Endothelial cell of umbilical vein (primary cell): Measurements from ENCODE around the gene PRUNE1. TPM values are rescaled to one million over a fixed set of nuclear protein-coding genes. Genes with fewer than 3 reads are reported as not detected.

Source experiments
- BruUV-seq: library from RNA; stranded (reverse); fragments of 400-500 nt; replicated peaks from 2 replicates; lab custom pipeline; 2021; lab: Mats Ljungman, UMichigan
- CTCF ChIA-PET: fragments of 300-600, 350-600 bp; sonication (Branson Sonifier 250); formaldehyde crosslinking; loops from one replicate; lab custom pipeline; 2021; ENCODE audit warnings: antibody characterized with exemption, inconsistent platforms; lab: Charles Lee
- POLR2A ChIA-PET: fragments of 300-600, 350-600 bp; sonication (Branson Sonifier 250); formaldehyde crosslinking; loops from one replicate; lab custom pipeline; 2021; ENCODE audit warnings: antibody characterized with exemption, inconsistent platforms; lab: Charles Lee
- DNase-seq: peaks from one replicate; pipeline ENCODE4 v3.0.0-alpha.2; 2011; ENCODE audit warnings: low read depth, low spot score
- FAIRE-seq: peaks from 2 replicates; lab custom pipeline; 2011; peaks lifted over from hg19 to GRCh38; lab: Jason Lieb, UNC
- H2AFZ ChIP-seq: 2 replicates; pipeline ENCODE4 v1.6.0; 2012; ENCODE audit warnings: low read depth, low read length, control low read depth, inconsistent platforms
- H3K27ac ChIP-seq: 2 replicates; pipeline ENCODE4 v1.5.1; 2011; ENCODE audit warnings: low read depth, mild to moderate bottlenecking, control low read depth, low read length, moderate library complexity; ENCODE audit not compliant: insufficient read depth
- H3K27me3 ChIP-seq, 2 experiments: 2 replicates each; pipeline versions ENCODE4 v1.6.0 to v1.6.1; 2011; ENCODE audit warnings: low read length in 2 of 2, mixed read lengths in 1 of 2; ENCODE audit not compliant: control insufficient read depth in 2 of 2, insufficient read depth in 2 of 2
- H3K36me3 ChIP-seq, 2 experiments: 2 replicates in 1 of 2; 3 replicates in 1 of 2; pipeline ENCODE4 v1.5.1; 2011; ENCODE audit warnings: low read length in 2 of 2, mild to moderate bottlenecking in 1 of 2, moderate library complexity in 1 of 2; ENCODE audit not compliant: control insufficient read depth in 2 of 2, insufficient read depth in 2 of 2; ENCODE audit errors: extremely low read depth in 1 of 2
- H3K4me1 ChIP-seq: 3 replicates; pipeline ENCODE4 v1.5.1; 2011; ENCODE audit warnings: mild to moderate bottlenecking, low read length; ENCODE audit not compliant: control insufficient read depth, insufficient read depth; ENCODE audit errors: extremely low read depth
- H3K4me2 ChIP-seq: 2 replicates; pipeline ENCODE4 v1.6.1; 2011; ENCODE audit warnings: low read length, control low read depth, mixed read lengths; ENCODE audit not compliant: insufficient read depth
- H3K4me3 ChIP-seq, 3 experiments: fragments of 200-600 bp in 1 of 3; sonication (generic), shearing (Covaris generic) in 1 of 3; replicated peaks in 1 of 3; 2 replicates each; pipeline ENCODE4 v1.5.1; 2011 to 2016; ENCODE audit warnings: control low read depth in 3 of 3, low read length in 3 of 3, mild to moderate bottlenecking in 2 of 3, inconsistent platforms in 1 of 3, low read depth in 1 of 3, moderate library complexity in 1 of 3; ENCODE audit not compliant: insufficient read depth in 1 of 3
- H3K79me2 ChIP-seq: 2 replicates; pipeline ENCODE4 v1.6.0; 2012; ENCODE audit warnings: low read length, inconsistent platforms; ENCODE audit not compliant: control insufficient read depth, insufficient read depth
- H3K9ac ChIP-seq: replicated peaks from 2 replicates; pipeline ENCODE3; 2011; ENCODE audit warnings: low read length, control low read depth; ENCODE audit not compliant: insufficient read depth; ENCODE audit errors: extremely low read depth
- H3K9me1 ChIP-seq: replicated peaks from 3 replicates; pipeline ENCODE4 v1.6.0; 2011; ENCODE audit warnings: mild to moderate bottlenecking, low read length; ENCODE audit not compliant: control insufficient read depth, insufficient read depth; ENCODE audit errors: extremely low read depth
- H3K9me3 ChIP-seq: replicated peaks from 2 replicates; pipeline ENCODE4 v1.5.1; 2012; ENCODE audit warnings: low read length, inconsistent platforms; ENCODE audit not compliant: control insufficient read depth, insufficient read depth
- H4K20me1 ChIP-seq: replicated peaks from 2 replicates; pipeline ENCODE3; 2011; ENCODE audit warnings: mild to moderate bottlenecking, low read length; ENCODE audit not compliant: control insufficient read depth, insufficient read depth; ENCODE audit errors: extremely low read depth
- EZH2 ChIP-seq: IDR thresholded peaks from 2 replicates; pipeline ENCODE4 v1.6.1; 2012; ENCODE audit warnings: borderline replicate concordance, low read depth, mild to moderate bottlenecking, moderate library complexity, low read length, inconsistent platforms; ENCODE audit not compliant: severe bottlenecking
- FOS ChIP-seq: IDR thresholded peaks from 2 replicates; pipeline ENCODE4 v1.6.1; 2011; ENCODE audit warnings: mild to moderate bottlenecking, low read length, moderate library complexity, borderline replicate concordance; ENCODE audit not compliant: insufficient read depth
- GATA2 ChIP-seq: IDR thresholded peaks from 2 replicates; pipeline ENCODE4 v1.7.0; 2011; ENCODE audit warnings: low read depth, mild to moderate bottlenecking, moderate library complexity, mixed read lengths, low read length; ENCODE audit not compliant: insufficient read length, insufficient read depth
- JUN ChIP-seq: IDR thresholded peaks from 2 replicates; pipeline ENCODE4 v1.6.1; 2011; ENCODE audit warnings: borderline replicate concordance, low read depth; ENCODE audit not compliant: insufficient read length, insufficient read depth
- MYC ChIP-seq: IDR thresholded peaks from one replicate; pipeline ENCODE4 v1.6.1; 2011; ENCODE audit warnings: mild to moderate bottlenecking, low read depth, low read length
- POLR2A ChIP-seq: IDR thresholded peaks from 2 replicates; pipeline ENCODE4 v1.6.1; 2012; ENCODE audit warnings: low read depth, mild to moderate bottlenecking, control low read depth, low read length
- POLR2AphosphoS5 ChIP-seq: IDR thresholded peaks from 2 replicates; pipeline ENCODE4 v1.6.1; 2012; ENCODE audit warnings: low read depth, mild to moderate bottlenecking, control low read depth, low read length, moderate library complexity; ENCODE audit not compliant: insufficient read depth
- dilution Hi-C: fragments of 300-500 bp; cut with MboI; formaldehyde crosslinking; loops from one replicate; pipeline ENCODE4 v1.15.0; 2019; ENCODE audit warnings: low sequenced_read_pairs; ENCODE audit not compliant: extremely low pct_ligation_motif_present
- intact Hi-C: fragments of 100-400 bp; cut with micrococcal nuclease; formaldehyde crosslinking; loops from one replicate; pipeline ENCODE4 v1.10.0; 2022
- polyA plus RNA-seq, 4 experiments: library from polyadenylated mRNA; depleted of rRNA in 3 of 4; stranded (reverse) in 3 of 4; unstranded in 1 of 4; fragments of >200 nt; gene quantifications; 2 replicates each; pipeline versions ENCODE4 v1.2.1 to v1.2.3, GENCODE V29; 2011 to 2012; ENCODE audit warnings: missing spikeins in 1 of 4
- total RNA-seq: library from RNA; stranded (reverse); gene quantifications from 2 replicates; pipeline ENCODE4 v1.2.3, GENCODE V29; 2021
- TF ChIP-seq, protein P1 (sequence below): IDR thresholded peaks from 2 replicates; pipeline ENCODE4 v1.6.1; 2011; ENCODE audit not compliant: insufficient read depth, insufficient read length
- TF ChIP-seq, protein P2 (sequence below), 2 donors: IDR thresholded peaks; 1 replicate in 1 of 2; 2 replicates in 1 of 2; pipeline ENCODE4 v1.5.1; 2011; ENCODE audit warnings: low read length in 2 of 2, mild to moderate bottlenecking in 2 of 2, moderate library complexity in 2 of 2, control low read depth in 1 of 2, inconsistent platforms in 1 of 2, low read depth in 1 of 2; ENCODE audit not compliant: insufficient read depth in 1 of 2; ENCODE audit errors: extremely low read depth in 1 of 2

The PRUNE1 gene
- total and polyA plus RNA-seq, 2 donors (not counting 3 experiments of a cell fraction or from before 2014, with no cell fraction given): 8.6 to 17.5 TPM

DNA sequence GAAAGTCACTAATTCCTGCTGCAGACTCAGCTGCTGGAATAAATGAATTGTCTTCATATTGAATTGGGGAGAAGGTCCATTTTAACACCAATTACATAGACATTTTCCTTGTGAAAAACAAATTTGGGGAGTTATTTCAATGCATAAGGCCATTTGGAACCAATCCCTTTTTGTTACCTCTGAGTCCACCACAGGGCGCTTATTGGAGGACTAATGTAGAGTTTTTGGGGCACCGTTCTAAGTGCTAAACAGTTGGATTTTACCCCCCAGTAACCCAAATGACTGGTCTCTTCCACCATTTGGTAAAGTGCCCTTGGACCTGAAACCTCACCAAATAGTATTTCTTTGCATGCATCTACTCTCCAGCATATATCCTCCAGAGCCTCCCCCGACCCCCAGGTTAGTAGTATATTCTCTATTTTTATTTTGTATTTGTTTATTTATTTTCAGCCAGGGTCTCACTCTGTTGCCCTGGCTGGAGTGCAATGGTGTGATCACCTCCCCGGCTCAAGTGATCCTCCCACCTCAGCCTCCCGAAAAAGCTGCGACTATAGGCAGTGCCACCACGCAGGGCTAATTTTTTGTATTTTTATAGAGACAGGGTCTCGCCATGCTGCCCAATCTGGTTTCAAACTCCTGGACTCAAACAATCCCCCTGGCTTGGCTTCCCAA, 1.6 kb downstream of the PRUNE1 start:
- no peaks in the 10 kb centered on the region for H3K79me2 ChIP-seq
- no peaks in the 10 kb centered on the region for H3K9me3 ChIP-seq
- no peaks in the 10 kb centered on the region for H3K36me3 ChIP-seq
- H3K4me1 ChIP-seq: peaks cover 28% of the 10 kb centered on the region
- no peaks in the 10 kb centered on the region for H4K20me1 ChIP-seq
- no peak overlapping the region for H3K9ac ChIP-seq
- H3K9me1 ChIP-seq: no peaks in the 10 kb centered on the region
- DNase-seq (no peak), FAIRE-seq (no peak)
- H3K27me3 ChIP-seq: no peaks in the 10 kb centered on the region
- peak overlapping the region; percentile 28 for H3K4me2 ChIP-seq
- no peak overlapping the region for H3K4me3 ChIP-seq
- TF ChIP-seq GATA2: no peak
- TF ChIP-seq MYC: no peak
- TF ChIP-seq EZH2: no peak
- TF ChIP-seq, protein P1, sequence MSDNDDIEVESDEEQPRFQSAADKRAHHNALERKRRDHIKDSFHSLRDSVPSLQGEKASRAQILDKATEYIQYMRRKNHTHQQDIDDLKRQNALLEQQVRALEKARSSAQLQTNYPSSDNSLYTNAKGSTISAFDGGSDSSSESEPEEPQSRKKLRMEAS: no peak
- TF ChIP-seq, protein P2, sequence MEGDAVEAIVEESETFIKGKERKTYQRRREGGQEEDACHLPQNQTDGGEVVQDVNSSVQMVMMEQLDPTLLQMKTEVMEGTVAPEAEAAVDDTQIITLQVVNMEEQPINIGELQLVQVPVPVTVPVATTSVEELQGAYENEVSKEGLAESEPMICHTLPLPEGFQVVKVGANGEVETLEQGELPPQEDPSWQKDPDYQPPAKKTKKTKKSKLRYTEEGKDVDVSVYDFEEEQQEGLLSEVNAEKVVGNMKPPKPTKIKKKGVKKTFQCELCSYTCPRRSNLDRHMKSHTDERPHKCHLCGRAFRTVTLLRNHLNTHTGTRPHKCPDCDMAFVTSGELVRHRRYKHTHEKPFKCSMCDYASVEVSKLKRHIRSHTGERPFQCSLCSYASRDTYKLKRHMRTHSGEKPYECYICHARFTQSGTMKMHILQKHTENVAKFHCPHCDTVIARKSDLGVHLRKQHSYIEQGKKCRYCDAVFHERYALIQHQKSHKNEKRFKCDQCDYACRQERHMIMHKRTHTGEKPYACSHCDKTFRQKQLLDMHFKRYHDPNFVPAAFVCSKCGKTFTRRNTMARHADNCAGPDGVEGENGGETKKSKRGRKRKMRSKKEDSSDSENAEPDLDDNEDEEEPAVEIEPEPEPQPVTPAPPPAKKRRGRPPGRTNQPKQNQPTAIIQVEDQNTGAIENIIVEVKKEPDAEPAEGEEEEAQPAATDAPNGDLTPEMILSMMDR (IDR thresholded peaks at IDR 0.05; ENCODE audit: extremely low read depth in 1 of 2, insufficient read depth in 1 of 2, low read depth in 1 of 2, low read length in 2 of 2): no peak
- TF ChIP-seq POLR2A: no peak
- TF ChIP-seq POLR2AphosphoS5: no peak
- no peak for TF ChIP-seq JUN
- TF ChIP-seq FOS: no peak
- CTCF ChIA-PET: interaction anchor here (0.7 to 1.1 kb wide), 2 partner anchors 15 to 90 kb away, joined by 3 read pairs; no protein-coding TSS in a partner anchor
- BruUV-seq: no TSS peak
- H2AFZ ChIP-seq: no peak overlapping the region
- H3K27ac ChIP-seq: no peak overlapping the region
- POLR2A ChIA-PET: no interaction called here
- dilution Hi-C loops (no loop called here), intact Hi-C loops (loop anchor here (2.0 kb wide), 1 partner anchor 49 kb away; the partner anchor contains the start of gene CDC42SE1)
